RCC 7860 (cell line): ENCODE measurements around the gene CMSS1.

ENCODE experiments used
- DNase-seq: peaks from one replicate; pipeline ENCODE4 v3.0.0-alpha.2; 2015; ENCODE audit warnings: low spot score
- FAIRE-seq: peaks from 2 replicates; lab custom pipeline; 2012; peaks lifted over from hg19 to GRCh38; lab: Jason Lieb, UNC

Gene CMSS1

DNA sequence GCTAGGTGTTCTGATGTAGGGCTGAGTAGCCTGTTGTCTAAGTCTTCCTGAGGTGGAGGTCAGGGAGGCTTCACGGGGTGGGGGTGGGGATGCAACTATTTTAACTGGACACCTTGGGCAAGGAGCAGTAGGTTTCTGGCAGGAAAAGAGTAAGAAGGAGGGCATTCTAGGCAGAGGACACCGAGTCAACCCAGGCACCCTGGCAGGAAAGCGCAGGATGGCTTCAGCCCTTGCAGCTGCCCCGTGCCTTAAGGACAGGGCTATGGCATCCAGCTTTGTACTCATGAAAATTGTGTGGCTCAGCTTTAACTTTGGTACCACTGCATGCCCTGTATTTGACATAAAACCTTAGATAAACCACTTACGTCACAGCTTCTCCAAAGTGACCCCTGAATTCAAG, 303.0 kb downstream of the CMSS1 start:
- no peak for FAIRE-seq
- no peak for DNase-seq

DNA sequence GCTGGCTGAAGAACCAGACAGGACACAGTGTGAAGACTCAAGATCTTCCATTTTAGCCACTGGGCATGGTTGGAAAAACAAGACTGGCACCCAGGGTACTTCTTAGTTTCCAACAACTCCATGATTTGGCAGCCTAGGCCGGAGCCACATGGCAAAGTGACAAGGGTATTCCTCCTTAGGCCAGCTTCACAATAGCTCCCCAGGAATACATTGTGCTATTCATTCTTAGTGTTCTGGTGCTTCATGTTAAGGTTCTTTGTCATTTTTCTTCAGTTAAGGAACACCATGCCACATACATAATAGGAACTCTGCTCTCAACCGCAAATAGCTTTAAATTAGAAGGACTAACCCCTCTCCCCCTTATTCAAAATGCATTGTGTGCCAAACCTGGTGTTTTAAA, 304.7 kb downstream of the CMSS1 start:
- FAIRE-seq: no peak

DNA sequence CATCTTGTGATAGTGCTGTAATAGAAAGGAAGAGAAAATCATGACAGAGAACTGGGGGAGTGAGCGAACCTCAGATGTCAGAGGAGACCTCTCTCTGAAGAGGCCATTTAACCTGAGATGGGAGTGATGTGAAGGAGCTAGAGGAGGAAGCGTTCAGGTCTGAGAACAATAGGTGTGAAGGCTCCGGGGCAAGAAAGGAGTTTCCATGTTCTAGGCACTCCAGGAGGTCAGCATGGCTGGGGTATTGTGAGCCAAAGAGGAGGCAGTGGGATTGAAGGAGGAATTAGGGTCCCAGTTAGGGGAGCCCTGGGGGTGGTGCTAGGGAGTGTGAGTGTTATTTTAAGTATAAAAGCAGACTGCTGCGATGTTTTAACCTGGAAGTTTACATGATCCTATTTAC, 305.4 kb downstream of the CMSS1 start:
- no peak for DNase-seq
- no peak for FAIRE-seq

More for the DNA sequence above, 304.7 kb downstream of the CMSS1 start:
- no peak for DNase-seq

DNA sequence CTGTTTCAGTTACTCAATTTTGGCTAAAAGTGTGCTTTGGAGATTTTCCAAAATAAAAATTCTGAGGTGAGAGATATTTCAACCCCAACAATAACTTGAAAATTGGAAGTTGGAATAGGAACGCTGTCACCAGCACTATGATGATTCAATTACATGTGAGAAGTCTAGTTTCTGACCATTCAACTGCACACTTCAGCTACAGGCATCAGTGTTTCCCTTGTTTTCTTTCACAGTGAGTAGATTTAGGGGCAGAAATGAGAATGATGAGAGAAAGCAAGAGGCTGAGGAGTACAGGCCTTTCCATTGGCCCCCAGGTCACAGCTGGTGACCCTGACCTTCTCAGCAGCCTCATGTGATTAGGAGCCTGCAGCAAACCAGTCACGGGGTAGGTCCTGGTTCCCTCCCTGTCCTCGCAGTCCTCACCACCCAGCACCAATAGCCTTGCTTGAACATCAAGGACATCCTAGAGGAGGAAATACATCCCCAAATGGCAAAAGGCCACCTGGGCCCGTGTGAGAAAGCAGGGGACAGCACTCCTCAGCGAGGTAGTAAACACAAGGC, 306.6 kb downstream of the CMSS1 start:
- FAIRE-seq (no peak), DNase-seq (no peak)

DNA sequence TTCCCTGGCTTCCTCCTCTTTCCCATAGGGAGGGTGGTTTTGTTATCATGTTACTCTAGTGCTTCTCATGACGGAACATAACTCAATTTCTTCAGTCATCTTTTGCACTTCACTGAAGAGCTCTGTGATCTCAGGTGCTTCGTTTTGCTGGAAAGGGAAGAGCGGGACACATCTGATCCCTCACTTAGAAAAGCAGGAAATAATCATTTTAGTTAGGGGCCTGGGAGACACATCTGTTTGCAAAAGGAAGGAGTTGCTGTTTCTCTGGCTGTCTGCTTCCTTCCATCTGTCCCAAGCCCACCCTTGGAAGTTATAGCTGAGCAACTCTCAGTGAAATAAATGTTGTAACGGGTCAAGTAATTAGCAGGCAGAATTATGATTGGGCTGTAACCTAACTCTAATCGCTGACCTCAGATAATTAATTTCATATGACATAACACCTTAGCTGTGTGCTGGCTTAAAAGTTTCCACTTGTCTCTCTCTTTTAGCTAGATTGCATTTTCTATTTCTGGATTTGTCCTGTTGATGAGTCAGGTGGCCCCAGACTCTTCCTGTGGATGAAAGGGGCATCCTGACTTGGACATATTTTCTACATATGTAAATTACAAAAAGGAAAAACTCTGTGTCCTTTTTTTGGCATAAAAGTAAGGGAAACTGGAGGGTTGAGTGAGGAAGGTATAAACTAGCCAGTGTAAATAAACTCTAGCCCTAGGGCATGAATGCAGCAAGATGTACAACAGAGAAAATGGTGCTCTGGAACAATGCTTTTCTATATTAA, 307.7 kb downstream of the CMSS1 start:
- DNase-seq (no peak), FAIRE-seq (no peak)

DNA sequence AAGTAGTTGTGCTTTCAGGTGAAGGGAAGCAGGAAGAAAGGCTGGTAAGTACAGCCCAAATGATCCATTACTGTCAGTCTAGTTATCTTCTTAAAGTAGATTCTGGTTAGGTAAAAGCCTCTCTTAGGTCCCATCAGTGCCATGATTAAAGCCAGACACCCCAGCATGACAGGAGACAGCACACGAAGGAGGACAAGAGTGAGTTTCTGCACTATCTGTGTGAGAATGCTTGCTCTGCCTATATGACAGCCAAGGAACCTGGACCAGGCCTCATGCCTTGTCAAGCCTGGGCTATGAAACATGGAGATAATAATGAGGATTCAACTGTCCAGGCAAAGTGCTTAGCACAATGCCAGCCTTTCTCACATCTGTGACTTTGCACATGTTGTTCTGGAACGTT, 310.1 kb downstream of the CMSS1 start:
- FAIRE-seq: no peak
- DNase-seq: no peak

DNA sequence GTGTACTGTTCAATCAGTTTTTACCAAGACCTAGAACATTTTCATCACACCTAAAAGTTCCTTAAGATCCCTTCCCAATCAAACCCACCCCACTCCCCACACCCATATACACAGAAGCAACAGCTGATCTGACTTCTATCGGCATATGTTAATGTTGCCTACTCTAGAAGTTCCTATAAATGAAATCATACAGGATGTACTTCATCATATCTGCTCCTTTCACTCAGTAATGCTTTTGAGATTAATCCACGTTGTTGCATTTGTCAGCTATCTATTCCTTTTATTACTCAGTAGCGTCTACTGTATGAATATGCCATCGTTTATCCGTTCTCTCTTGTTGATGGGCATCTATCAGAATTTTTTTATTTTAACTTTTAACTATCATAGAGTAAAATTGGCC, 310.9 kb downstream of the CMSS1 start:
- no peak for FAIRE-seq

DNA sequence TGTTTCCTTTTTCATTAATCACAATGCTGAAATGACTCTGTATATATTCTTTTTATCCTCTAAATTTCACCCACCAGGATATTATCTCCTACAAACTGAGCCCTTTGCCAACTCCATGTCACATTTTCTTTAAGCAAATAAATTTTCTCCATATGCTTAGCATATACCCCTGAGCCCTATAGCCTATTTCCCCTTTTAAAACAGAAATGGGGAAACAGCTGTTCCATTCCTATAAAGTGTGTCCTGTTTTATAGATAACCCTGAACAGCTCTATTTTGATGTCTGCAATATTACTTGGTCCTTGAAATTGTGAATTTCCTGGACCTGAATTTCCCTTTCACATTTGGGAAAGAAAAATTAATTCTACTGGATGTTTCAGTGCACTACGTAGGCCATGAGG, 312.3 kb downstream of the CMSS1 start:
- FAIRE-seq (no peak), DNase-seq (no peak)

More for the DNA sequence above, 310.9 kb downstream of the CMSS1 start:
- no peak for DNase-seq

DNA sequence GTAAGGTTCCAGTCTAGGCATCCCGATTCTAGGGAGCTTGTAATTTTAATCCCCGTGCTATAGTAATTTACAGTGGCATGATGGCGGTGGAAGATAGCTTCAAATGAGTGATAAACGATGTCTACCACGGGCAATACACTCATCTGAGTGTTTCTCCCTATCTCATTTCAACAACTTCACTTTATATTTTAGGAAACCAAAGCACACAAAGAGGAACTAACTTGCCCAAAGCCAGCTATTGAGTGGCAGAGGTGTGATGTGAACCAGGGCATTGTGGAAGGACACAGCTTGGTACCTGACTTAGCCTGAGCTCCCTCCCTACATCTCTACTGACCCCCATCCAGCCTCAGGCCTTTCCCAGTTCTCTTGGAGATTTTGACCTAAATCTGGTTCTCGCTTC, 313.6 kb downstream of the CMSS1 start:
- DNase-seq (no peak), FAIRE-seq (no peak)

DNA sequence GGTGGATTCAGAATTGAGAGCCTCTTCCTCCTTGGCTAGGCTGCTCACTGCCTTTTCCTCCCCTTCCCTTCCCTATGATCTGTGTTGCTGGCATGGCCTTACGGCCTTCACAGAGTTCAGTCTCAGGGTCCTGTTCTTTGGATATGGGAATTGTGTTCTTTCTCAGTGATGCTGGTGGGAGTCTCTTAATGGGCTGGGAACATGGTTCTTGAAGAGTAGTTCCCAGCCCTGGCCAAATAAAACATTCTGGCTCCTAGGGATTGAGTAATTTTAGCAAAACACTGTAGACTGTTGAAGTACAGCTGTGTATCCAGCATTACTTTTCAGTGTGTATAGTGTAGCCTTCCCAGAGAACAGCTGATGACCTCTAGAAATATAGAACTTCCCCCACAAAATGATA, 319.3 kb downstream of the CMSS1 start:
- DNase-seq (no peak), FAIRE-seq (no peak)

DNA sequence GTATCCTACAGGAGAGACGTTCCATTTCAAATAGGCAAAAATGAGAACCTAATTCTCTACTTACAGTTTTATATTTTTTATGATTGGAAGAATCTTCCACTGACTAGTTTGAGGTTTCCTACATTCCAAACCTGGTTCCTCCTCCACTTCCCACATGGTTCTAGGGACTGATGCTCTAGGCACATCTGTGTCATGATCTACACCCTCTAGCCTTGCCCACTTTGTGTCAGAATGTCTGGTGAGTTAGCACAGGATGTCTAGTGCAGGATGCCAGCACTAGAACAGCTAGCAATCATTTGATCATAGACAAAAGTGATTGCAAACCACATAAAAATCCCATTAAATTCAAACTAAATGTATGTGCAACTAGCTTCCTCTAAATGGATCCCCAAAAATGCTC, 323.3 kb downstream of the CMSS1 start:
- no peak for DNase-seq
- FAIRE-seq: no peak

DNA sequence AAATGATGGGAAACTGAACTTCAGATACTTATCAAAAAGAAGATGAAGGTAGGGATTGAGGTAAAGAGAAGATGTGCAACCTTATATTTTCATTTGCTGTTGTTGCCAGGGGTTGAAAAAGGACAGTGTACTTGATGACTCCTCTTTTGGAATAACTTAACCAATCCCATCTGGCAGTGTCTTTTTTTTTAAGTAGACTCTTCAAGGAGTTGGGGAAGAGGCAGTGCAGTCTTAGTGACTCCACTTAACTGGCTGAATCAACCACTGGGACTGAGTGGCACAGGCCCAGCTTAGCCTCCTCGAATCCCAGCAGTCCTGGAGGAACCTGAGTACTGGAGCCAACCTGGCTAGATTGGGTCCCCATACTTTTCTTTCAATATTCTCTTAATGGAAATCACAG, 323.9 kb downstream of the CMSS1 start:
- no peak for DNase-seq

DNA sequence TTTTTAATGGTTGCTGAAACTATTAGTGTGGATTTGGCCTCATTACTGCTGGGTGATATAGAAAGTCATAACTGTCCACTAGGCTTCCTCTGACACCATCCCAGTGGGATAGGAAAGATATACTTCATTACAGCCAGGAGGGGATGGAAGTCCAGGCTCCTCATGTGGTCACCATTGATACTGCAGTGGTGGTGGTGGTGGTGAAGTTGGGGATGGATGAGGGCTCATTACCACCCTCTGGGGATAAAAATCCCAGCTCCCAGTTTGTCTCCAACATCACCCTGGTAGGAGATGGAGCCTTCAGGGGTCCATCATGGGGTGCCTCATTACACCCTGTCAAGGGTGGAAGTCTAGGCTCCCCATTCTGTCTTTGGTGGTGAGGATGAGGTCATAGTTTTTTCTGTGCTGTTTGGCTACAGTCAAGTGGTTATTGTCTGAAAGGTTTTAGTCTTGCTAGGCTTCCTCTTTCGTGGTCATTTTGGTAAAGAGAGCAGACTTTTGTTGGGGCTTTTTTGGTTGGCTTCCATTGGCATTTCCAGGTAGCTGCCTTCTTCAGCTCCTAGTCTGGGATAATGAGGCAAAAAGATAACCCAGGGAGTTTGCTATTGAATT, 326.7 kb downstream of the CMSS1 start:
- DNase-seq (no peak), FAIRE-seq (no peak)

More for the DNA sequence above, 323.9 kb downstream of the CMSS1 start:
- no peak for FAIRE-seq

DNA sequence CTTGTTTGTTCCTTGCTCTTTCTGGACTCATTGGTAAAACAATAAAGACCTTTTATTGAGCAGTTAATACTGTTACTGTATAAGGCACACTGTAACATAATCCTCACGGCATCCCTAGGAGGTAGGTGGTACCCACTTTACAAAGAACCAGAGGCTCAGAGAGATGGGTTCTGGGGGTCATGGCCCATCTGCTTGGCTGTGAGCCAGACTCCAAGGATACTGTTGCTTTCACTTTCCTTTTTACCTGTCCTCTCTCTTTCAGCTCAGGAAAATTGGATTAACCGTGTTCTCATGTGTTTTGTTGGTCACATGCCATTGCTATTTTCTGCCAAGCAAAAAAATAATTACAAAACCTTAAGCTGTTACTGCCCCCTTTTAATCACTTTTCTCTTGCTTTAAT, 331.5 kb downstream of the CMSS1 start:
- FAIRE-seq (no peak), DNase-seq (peak; percentile 21)

DNA sequence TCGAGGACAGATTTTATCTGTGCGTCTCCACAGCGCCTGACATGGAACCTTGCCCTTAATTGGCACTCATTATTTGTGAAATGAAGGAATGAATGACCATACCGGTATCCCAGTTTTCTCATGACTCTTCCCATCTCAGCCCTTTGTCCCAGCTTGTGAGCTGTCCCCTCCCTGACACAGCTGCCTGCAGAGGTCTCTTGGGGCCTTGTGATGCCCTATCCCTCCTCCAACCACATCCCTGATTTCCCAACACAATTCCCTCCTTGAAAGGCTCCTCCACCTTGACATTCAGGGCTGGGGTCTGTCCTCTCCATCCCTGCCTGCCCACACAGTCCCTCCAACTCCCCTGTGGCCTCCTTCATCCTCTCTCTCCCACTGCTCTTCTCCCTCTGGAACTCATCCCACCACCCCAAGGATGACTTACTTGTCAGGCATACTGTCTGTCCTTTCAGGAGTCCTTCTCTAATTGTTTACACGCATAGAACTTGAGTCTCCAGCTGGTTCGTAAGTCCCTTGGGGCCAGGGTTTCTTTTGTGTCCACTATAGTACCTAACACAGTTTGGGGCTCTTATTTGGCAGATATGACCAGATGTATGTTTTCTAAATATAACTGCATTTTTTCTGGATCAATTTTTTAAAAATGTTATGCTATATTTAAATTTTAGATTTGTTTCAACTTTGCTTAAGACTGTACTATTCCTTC, 332.2 kb downstream of the CMSS1 start:
- FAIRE-seq (no peak), DNase-seq (no peak)

DNA sequence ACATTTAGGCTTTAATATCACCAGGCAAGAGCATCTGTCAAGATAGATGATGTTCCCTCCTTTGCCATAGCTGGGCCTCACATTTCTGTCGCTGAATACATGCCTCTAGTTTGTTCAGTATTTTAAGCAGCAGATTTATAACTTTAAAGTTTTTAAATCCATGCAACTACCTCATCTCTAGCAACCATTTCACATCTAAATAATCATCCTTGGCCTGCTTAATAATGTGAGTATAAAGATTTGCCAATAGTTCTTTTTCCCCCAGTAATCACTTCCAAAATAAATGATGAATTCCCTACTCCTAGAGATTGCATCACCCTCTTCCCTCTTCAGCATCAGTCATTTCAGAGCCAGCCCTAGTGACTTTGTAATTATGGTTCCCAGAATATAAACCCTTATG, 332.8 kb downstream of the CMSS1 start:
- no peak for FAIRE-seq

DNA sequence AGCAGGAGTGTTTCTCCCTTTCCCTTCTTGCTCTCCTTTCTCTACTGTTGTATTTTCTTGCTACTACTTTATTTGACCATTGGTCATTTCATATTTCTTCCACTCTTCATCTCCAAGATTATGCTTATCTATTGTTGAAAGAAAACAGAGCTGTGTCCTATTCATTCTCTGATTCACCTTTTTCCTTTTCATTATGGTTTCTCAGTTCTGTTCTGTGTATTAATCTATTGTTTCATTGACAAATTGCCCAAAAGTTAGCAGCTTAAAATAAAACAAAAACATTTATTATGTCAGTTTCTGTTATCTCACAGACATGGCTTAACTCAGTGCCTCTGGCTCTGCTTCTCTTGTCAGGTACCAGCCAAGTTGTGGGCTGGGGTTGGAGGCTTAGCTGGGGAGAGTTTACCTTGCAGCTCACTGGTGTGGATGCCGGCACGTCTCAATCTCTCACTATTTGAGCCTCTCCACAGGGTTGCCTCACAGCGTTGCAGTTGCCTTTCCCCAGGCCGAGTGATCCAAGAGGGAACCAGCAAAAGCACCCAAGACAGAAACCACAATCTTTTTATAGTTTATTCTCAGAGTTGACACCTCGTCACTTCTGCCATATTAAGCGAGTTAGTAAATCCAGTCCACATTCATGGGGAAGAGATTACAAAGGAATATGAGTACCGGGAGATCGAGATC, 333.5 kb downstream of the CMSS1 start:
- DNase-seq (no peak), FAIRE-seq (no peak)

More for the DNA sequence above, 332.8 kb downstream of the CMSS1 start:
- DNase-seq: no peak

DNA sequence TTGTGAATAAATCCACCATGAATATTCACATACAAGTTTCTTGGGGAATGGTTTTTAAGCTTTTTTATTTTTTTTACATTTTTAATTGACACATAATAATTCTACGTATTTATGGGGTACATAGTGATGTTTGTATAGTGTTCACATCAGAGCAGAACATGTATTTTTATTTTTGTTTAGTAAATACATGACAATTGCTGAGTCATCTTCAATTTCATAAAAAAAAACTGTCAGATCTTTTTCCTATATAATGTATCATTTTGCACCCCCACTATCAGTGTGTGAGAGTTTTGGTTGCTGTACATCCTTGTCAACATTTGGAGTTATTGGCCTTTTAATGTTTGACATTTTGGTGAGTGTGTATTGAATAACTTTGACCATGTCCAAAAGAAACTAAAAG, 336.5 kb downstream of the CMSS1 start:
- DNase-seq (no peak), FAIRE-seq (no peak)

DNA sequence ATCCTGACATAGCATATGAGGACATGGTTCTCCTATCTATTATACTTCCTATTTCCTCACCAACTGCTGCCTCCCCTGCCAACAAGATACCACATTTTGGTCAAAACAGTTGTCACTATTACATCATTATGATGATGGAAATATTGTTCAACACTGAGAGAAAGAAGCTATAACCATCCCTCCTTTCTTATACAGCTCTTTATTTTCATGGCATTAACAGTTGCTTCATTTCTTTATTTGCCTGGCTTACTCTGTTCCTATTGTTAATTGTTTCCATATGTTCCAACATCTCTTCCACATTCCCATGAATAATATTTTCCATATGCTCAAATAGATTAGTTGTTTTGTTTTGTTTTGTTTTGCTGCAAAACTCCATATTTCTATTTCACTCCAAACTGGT, 337.5 kb downstream of the CMSS1 start:
- no peak for FAIRE-seq
- no peak for DNase-seq

DNA sequence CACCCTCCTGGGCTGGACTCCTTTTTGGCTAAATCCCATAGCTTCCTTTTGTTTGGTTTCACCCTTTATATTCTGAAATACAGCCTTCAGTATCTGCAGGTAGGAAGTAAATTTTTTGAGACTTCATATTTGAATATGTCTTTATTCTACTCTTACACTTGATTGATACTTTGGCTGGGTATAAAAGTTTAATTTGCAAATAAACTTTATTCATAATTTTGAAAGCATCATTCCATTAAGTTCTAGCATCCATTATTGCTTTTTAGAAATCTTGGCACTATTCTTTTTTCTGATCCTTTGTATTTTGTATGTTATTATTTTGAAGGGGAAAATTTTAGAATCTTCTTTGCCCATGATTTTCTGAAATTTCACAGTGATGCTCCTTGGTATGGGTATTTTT, 337.9 kb downstream of the CMSS1 start:
- FAIRE-seq: no peak
- DNase-seq: no peak

DNA sequence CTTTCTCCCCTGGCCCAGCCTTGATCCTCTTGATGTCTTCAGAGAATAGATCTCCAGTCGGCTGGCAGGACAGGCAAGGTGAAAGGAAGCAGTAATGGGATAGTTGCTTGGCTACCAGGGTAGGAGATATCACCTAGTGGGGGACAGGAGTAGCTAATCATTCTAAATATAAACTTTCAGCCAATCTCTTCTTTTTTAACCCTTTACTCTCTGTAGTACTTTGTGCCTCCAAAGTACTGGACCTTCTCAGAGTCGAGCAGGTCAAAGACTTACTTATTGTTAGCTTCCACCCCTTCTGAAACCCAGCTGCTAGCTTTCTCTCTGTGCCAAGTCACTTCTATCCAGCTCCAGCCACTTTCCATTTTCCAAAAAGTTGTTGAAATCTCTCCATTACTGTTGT, 340.0 kb downstream of the CMSS1 start:
- FAIRE-seq: no peak
- no peak for DNase-seq
